Prostate gland (tissue), 2 donors: ENCODE measurements around the gene OGA.

Source experiments
- CTCF ChIP-seq, 4 experiments: fragments of 200-600 bp in 2 of 4; fragments of 450-650 bp in 2 of 4; sonication (generic) in 2 of 4; IDR thresholded peaks; 1 replicate in 3 of 4; 2 replicates in 1 of 4; pipeline ENCODE4 v1.5.1; 2016 to 2019; ENCODE audit warnings: antibody characterized with exemption in 4 of 4, mild to moderate bottlenecking in 2 of 4, moderate library complexity in 2 of 4
- POLR2A ChIP-seq: fragments of 450-650 bp; IDR thresholded peaks from one replicate; pipeline ENCODE4 v1.6.1; 2016; ENCODE audit warnings: antibody characterized with exemption, mild to moderate bottlenecking

GRCh38 chr10:101759309-101760247, 58.7 kb downstream of the OGA start:
- TF ChIP-seq POLR2A: no peak
- no peak for TF ChIP-seq CTCF (IDR thresholded peaks at IDR 0.05)
